NOMO-1 treated with DMSO at 0.1 percent for 48 hours (cell line): ENCODE results near the gene EMILIN3.
"Not testable (repeated sequence)": the region's sequence is repeated elsewhere in the genome, so short reads cannot be mapped to it uniquely, and the experiment has no call there.

Source experiments
- DNase-seq: peaks from one replicate; lab custom pipeline; 2025; ENCODE audit not compliant: unreplicated experiment; lab: John Stamatoyannopoulos, UW

The EMILIN3 gene

GRCh38 chr20:41320976-41321375 lies 45.6 kb downstream of the EMILIN3 start:
- DNase-seq = peak; percentile 19

GRCh38 chr20:41320441-41320840 lies 46.2 kb downstream of the EMILIN3 start:
- no peak for DNase-seq

- DNase-seq = no peak
These were observed 48.4 kb downstream of the EMILIN3 start for GRCh38 chr20:41318271-41318649.

DNA sequence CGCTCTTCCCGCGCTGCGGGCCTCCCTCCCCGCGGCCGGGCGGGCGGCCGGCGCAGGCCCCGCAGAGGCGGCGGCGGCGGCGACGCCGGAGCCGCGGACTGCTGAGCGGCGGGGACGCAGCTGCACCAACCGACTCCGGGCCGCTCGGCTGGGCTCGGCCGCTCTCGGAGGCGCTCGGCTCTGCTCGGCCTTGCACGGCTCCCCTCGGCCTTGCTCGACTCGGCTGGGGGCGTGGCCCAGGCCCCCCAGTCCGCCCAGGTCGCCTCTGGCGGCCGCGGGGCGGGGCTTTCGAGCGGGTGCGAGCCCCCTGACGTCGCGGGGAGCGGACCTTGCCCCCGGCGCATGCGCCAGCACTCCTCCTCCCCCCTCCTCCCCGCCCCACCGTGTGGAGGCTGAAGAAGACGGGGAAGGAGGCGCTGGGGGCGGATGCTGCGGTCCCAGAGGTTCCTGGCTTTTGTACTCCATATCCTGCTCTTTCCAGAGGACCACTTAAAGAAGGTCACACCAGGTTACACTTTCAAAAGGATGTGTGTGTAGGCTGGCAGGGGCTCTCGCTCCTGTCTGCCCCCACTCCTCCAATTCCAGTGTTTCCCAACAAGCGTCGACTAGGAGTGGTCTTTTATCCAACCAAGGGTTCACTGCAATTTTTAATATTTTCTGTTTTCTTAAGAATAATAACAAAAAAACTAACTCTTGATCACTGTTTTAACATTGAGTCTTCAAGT lies 48.9 kb downstream of the EMILIN3 start, which contains the start of gene ZHX3:
ZHX3 (minus strand) TSS at position 186 of the 725 bp plus-strand sequence. CDS start 112,815 bp downstream, outside the sequence.
- DNase-seq = peak; percentile 92

GRCh38 chr20:41316602-41317545 lies 49.7 kb downstream of the EMILIN3 start:
- peak; percentile 39 for DNase-seq

GRCh38 chr20:41316051-41316450 lies 50.6 kb downstream of the EMILIN3 start:
- no peak for DNase-seq

- no peak for DNase-seq
These were observed 52.2 kb downstream of the EMILIN3 start for GRCh38 chr20:41314386-41314785.

DNA sequence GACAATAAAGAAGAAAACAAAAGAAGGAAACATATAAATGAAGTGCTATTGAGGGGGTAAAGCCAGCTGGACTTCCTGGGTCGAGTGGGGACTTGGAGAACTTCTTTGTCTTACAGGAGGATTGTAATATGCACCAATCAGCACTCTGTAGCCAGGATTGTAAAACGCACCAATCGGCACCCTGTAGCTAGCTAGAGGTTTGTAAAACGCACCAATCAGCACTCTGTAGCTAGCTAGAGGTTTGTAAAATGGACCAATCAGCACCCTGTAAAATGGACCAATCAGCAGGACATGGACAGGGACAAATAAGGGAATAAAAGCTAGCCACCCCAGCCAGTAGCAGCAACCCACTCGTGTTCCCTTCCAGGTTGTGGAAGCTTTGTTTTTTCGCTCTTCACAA lies 54.6 kb downstream of the EMILIN3 start:
- DNase-seq = not testable (repeated sequence)
